Heart left ventricle (tissue), 16 donors: ENCODE data around the gene DHRS7. TPM values are rescaled to one million over a fixed set of nuclear protein-coding genes. Genes with fewer than 3 reads are reported as not detected.
A peak's percentile ranks its signal among the peaks of the same experiment; 100 is the strongest.

Source experiments
- ATAC-seq, 4 donors: fragments of 200-7000 bp; cut with Tn5 transposase; one replicate each; pipeline ENCODE4 v1.9.1; 2020 to 2022; ENCODE audit warnings: moderate library complexity in 4 of 4, mild to moderate bottlenecking in 3 of 4, moderate number of reproducible peaks in 1 of 4
- DNase-seq, 5 donors: peaks; one replicate each; pipeline ENCODE4 v3.0.0-alpha.2; 2020
- H3K27ac ChIP-seq, 12 donors: fragments of 200-600 bp; sonication (generic) in 4 of 12; one replicate each; pipeline versions ENCODE4 v1.5.0 to v1.8.0; 2016 to 2022; ENCODE audit warnings: mild to moderate bottlenecking in 2 of 12
- H3K27me3 ChIP-seq, 9 donors: fragments of 200-600 bp; sonication (generic) in 2 of 9; one replicate each; pipeline versions ENCODE4 v1.5.1 to v1.8.0; 2016 to 2022; ENCODE audit warnings: mild to moderate bottlenecking in 3 of 9
- H3K36me3 ChIP-seq, 9 donors: fragments of 200-600 bp; sonication (generic) in 2 of 9; one replicate each; pipeline versions ENCODE4 v1.5.0 to v1.8.0; 2018 to 2022; ENCODE audit warnings: mild to moderate bottlenecking in 2 of 9
- H3K4me1 ChIP-seq, 12 donors: fragments of 200-600 bp; sonication (generic) in 4 of 12; one replicate each; pipeline versions ENCODE4 v1.5.0 to v1.8.0; 2016 to 2022; ENCODE audit warnings: mild to moderate bottlenecking in 3 of 12
- H3K4me3 ChIP-seq, 12 donors: fragments of 200-600 bp; sonication (generic) in 4 of 12; one replicate each; pipeline versions ENCODE4 v1.5.0 to v1.8.0; 2017 to 2022; ENCODE audit warnings: mild to moderate bottlenecking in 9 of 12, moderate library complexity in 4 of 12
- H3K9me3 ChIP-seq, 12 donors: fragments of 200-600 bp; sonication (generic) in 4 of 12; one replicate each; pipeline versions ENCODE4 v1.5.0 to v1.8.0; 2016 to 2022; ENCODE audit warnings: mild to moderate bottlenecking in 1 of 12
- POLR2A ChIP-seq, 2 donors: fragments of 450-650 bp; IDR thresholded peaks; one replicate each; pipeline ENCODE4 v1.6.1; 2017; ENCODE audit warnings: antibody characterized with exemption in 2 of 2, mild to moderate bottlenecking in 2 of 2, moderate library complexity in 2 of 2
- WGBS, 4 donors: extraction: QIAGEN DNeasy Blood & Tissue Kit in 2 of 4; methylation state at CpG; one replicate each; pipeline versions ENCODE4 v1.1.5 to v1.1.7; 2013 to 2018; 5-methylcytosine and 5-hydroxymethylcytosine counted together
- intact Hi-C, 10 donors: fragments of 100-400 bp; cut with DNase I; formaldehyde crosslinking; loops; one replicate each; pipeline versions ENCODE4 v1.11.1 to v1.14.2; 2022
- polyA plus RNA-seq, 2 donors: library from polyadenylated mRNA; stranded (reverse); fragments of 200-250 nt; gene quantifications; one replicate each; pipeline ENCODE4 v1.2.3, GENCODE V29; 2013
- total RNA-seq, 9 donors: library from RNA; depleted of rRNA in 2 of 9; stranded (reverse); fragments of >200 nt in 2 of 9; fragmentation: NEBNext Ultra II Directional in 3 of 9; extraction: Animal tissue kit (Norgen Biotek cat#: 25700) in 3 of 9; gene quantifications; one replicate each; pipeline versions ENCODE4 v1.1.0 to v1.2.4, GENCODE V29; 2016 to 2023
- TF ChIP-seq, protein P1 (sequence below), 12 donors: fragments of 200-600 bp; sonication (generic) in 4 of 12; IDR thresholded peaks; one replicate each; pipeline versions ENCODE4 v1.5.0 to v1.8.0; 2018 to 2022; ENCODE audit warnings: antibody characterized with exemption in 12 of 12, mild to moderate bottlenecking in 5 of 12
- donor health status: ischemic (EF 13 %, LVEDD 7.1; RV severe dilation, severe dysfunction).
- donor health status: healthy with polysubstance abuse.
- donor health status: DM: no; HTN: yes; CAD: no.
- donor health status: DM: no; HTN: no; CAD: no.
- donor health status: ischemic (EF 25% LVEDD 6.9; RV normal size, moderate dysfunction).
- donor health status: ischemic (EF 25% LVEDD 5.7; RV mildly dilated, moderate dysfunction).
- donor health status: healthy.
- donor health status: DM: yes; HTN: yes; CAD: no.
- donor health status: ischemic (EF 35%, LVEDD 5.7; RV mildly dilated, moderate dysfunction).
- donor health status: nonischemic (EF 11% LVEDD 7.7; RV severe dilation, severe dysfunction).
- donor health status: DM: yes; HTN: yes; CAD: no.
- donor health status: PGD.
- donor health status: ischemic (EF 29% LVEDD 5.4; RV normal size, mild dysfunction).
- donor health status: nonischemic (EF 23%, LVEDD 6.1; RV moderate dilation, normal function).

DHRS7 gene
- total and polyA plus RNA-seq, 11 donors = 27.9 to 89.3 (median 40.5) TPM

DNA sequence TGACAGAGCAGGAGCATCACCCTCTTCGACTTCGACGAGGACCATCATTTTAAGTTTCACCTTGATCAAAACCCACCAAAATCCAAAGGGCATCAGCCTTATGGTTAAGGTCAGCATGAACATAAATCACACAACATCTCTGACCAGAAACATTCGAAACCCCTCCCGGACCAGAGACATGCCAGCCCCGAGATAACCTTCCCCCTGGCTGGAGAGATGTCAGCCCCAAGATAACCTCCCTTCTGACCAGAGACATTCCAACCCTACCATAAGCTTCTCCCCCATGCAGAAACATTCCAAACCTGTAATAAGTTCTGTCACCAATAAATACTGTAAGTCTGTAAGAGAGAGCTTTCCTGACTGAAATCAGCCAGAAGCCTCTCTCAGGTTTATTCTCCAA is 67.2 kb downstream of the DHRS7 start:
- no peaks in the 10 kb centered on the region for H3K27me3 ChIP-seq
- no peak for ATAC-seq

DNA sequence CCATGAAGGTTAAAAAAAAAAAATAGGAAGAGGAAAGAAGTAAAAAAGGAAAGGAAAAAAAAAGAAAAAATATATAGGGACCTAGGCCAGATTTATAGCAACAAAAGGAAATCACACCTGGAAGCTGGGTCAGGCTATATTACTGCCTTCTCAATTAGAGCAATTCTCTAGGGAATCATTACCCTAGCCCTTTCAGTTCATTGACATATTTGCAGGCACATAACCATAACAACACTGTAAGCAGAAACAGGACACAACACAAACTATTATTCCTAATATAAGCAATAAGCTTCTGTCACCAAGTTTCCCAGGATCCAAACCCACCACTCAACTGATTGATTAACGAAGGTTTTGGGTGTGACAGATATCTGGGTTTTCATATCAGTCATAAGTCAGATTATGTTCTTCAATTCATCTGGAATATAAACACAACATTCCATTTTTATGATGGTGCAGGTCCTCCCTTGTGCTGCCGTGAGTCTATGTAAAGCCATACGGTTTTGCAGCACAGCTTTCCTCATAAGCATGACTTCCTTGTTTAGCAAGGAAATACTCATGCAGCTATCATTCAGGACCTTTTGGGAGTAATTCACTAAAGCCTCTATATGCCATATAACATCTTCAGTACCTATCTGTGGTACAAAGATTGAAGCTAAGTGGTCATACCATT is 69.3 kb downstream of the DHRS7 start:
- TF ChIP-seq, protein P1, sequence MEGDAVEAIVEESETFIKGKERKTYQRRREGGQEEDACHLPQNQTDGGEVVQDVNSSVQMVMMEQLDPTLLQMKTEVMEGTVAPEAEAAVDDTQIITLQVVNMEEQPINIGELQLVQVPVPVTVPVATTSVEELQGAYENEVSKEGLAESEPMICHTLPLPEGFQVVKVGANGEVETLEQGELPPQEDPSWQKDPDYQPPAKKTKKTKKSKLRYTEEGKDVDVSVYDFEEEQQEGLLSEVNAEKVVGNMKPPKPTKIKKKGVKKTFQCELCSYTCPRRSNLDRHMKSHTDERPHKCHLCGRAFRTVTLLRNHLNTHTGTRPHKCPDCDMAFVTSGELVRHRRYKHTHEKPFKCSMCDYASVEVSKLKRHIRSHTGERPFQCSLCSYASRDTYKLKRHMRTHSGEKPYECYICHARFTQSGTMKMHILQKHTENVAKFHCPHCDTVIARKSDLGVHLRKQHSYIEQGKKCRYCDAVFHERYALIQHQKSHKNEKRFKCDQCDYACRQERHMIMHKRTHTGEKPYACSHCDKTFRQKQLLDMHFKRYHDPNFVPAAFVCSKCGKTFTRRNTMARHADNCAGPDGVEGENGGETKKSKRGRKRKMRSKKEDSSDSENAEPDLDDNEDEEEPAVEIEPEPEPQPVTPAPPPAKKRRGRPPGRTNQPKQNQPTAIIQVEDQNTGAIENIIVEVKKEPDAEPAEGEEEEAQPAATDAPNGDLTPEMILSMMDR (IDR thresholded peaks at IDR 0.05) = no peak
- TF ChIP-seq POLR2A (IDR thresholded peaks at IDR 0.05) = no peak
- Histone ChIP-seq H3K9me3 (no peaks in the 10 kb centered on the region), H3K27me3 (no peaks in the 10 kb centered on the region), H3K27ac (peak overlapping the region in 6 of 12 donors; percentile 94 to 99 (median 98)), H3K36me3 (peaks cover 0 to 12% (median 0%) of the 10 kb centered on the region in 9 donors), H3K4me3 (no peak overlapping the region), H3K4me1 (peaks cover 0 to 62% (median 33%) of the 10 kb centered on the region in 12 donors)
- no peak for ATAC-seq
- intact Hi-C loops = loop anchor here in 2 of 10 donors (10.0 kb wide), 2 partner anchors 69 to 611 kb away; partner anchors contain the start of genes DHRS7 (in 1 of the 2), JKAMP (in 1 of the 2) and L3HYPDH (in 1 of the 2)
- 37 to 62% (median 47%) methylated on average over 3 of the region's 3 CpGs for WGBS, 4 donors
- no peak for DNase-seq

More for the DNA sequence above, 67.2 kb downstream of the DHRS7 start:
- H3K9me3 ChIP-seq = no peaks in the 10 kb centered on the region
- no peak overlapping the region for H3K4me3 ChIP-seq
- peaks cover 3 to 74% (median 48%) of the 10 kb centered on the region in 12 donors for H3K4me1 ChIP-seq
- H3K27ac ChIP-seq = no peak overlapping the region
- intact Hi-C loops = loop anchor here in 2 of 10 donors (10.0 kb wide), 2 partner anchors 67 to 613 kb away; partner anchors contain the start of genes DHRS7 (in 1 of the 2), JKAMP (in 1 of the 2) and L3HYPDH (in 1 of the 2)
- no peak for DNase-seq
- no peak for TF ChIP-seq POLR2A (IDR thresholded peaks at IDR 0.05)
- TF ChIP-seq, protein P1 (IDR thresholded peaks at IDR 0.05) = no peak
- WGBS, 4 donors = 82 to 88% (median 84%) methylated on average over 6 of the region's 6 CpGs
- H3K36me3 ChIP-seq = peaks cover 0 to 12% (median 0%) of the 10 kb centered on the region in 9 donors

- ATAC-seq (no peak), DNase-seq (no peak)
- Histone ChIP-seq H3K27ac (peak overlapping the region in 8 of 12 donors; percentile 91 to 99 (median 98)), H3K27me3 (no peaks in the 10 kb centered on the region), H3K4me1 (peaks cover 0 to 66% (median 33%) of the 10 kb centered on the region in 12 donors), H3K36me3 (peaks cover 0 to 12% (median 0%) of the 10 kb centered on the region in 9 donors), H3K9me3 (no peaks in the 10 kb centered on the region), H3K4me3 (peak overlapping the region in 2 of 12 donors; percentile 67 to 68)
- intact Hi-C loops = loop anchor here in 2 of 10 donors (10.0 kb wide), 2 partner anchors 70 to 610 kb away; partner anchors contain the start of genes DHRS7 (in 1 of the 2), JKAMP (in 1 of the 2) and L3HYPDH (in 1 of the 2)
- no peak for TF ChIP-seq POLR2A (IDR thresholded peaks at IDR 0.05)
- TF ChIP-seq, protein P1 (IDR thresholded peaks at IDR 0.05) = no peak
Observed at GRCh38 chr14:60095231-60095630, 70.0 kb downstream of the DHRS7 start.

DNA sequence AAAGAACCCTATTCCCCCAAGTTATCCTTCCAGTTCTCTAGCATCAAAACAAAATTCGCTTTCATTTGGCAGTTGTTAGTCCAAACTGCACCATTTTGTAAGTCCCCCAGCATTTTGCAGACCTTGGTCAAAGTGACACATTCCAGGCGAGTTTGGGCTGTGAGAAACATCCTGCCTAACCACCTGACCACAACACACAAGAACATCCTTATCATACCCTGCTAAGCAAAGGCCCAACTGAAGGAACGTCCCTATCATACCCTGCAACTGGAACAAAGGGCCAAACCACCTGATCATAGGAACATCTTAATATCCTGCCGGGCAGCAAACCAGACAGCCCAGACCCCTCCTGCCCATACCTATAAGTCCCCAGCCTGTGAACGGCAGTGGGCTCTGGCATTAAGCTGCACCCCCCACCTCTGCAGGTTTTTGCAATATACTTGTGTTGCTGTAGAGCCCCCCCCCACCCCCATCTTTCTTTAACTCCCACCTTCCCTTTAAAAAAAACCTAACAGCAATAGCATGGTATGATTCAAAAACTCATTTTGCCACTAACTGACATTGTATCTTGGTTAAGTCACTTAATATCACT is 70.8 kb downstream of the DHRS7 start:
- 32 to 53% (median 37%) methylated on average over 5 of the region's 5 CpGs for WGBS, 4 donors
- Histone ChIP-seq H3K4me1 (peaks cover 0 to 62% (median 33%) of the 10 kb centered on the region in 12 donors), H3K27ac (peak overlapping the region in 11 of 12 donors; percentile 28 to 99 (median 98)), H3K9me3 (no peaks in the 10 kb centered on the region), H3K4me3 (peak overlapping the region in 9 of 12 donors; percentile 67 to 90 (median 75)), H3K27me3 (no peaks in the 10 kb centered on the region), H3K36me3 (peaks cover 0 to 12% (median 0%) of the 10 kb centered on the region in 9 donors)
- ATAC-seq = no peak
- TF ChIP-seq, protein P1 (IDR thresholded peaks at IDR 0.05) = no peak
- no peak for TF ChIP-seq POLR2A (IDR thresholded peaks at IDR 0.05)
- peak in 1 of 5 donors; percentile 10 for DNase-seq
- intact Hi-C loops = loop anchor here in 4 of 10 donors (5.0 to 10.0 kb wide), 4 partner anchors 70 to 610 kb away; partner anchors contain the start of genes DHRS7 (in 2 of the 4), JKAMP (in 1 of the 4), L3HYPDH (in 1 of the 4) and PPM1A (in 1 of the 4)
